Heart left ventricle (tissue), 16 donors: Measurements from ENCODE around the gene PLEKHG3. TPM values are rescaled to one million over a fixed set of nuclear protein-coding genes. Genes with fewer than 3 reads are reported as not detected.
A peak's percentile ranks its signal among the peaks of the same experiment; 100 is the strongest.

Experiments used
- ATAC-seq, 4 donors: fragments of 200-7000 bp; cut with Tn5 transposase; one replicate each; pipeline ENCODE4 v1.9.1; 2020 to 2022; ENCODE audit warnings: moderate library complexity in 4 of 4, mild to moderate bottlenecking in 3 of 4, moderate number of reproducible peaks in 1 of 4
- DNase-seq, 5 donors: peaks; one replicate each; pipeline ENCODE4 v3.0.0-alpha.2; 2020
- H3K27ac ChIP-seq, 12 donors: fragments of 200-600 bp; sonication (generic) in 4 of 12; one replicate each; pipeline versions ENCODE4 v1.5.0 to v1.8.0; 2016 to 2022; ENCODE audit warnings: mild to moderate bottlenecking in 2 of 12
- H3K27me3 ChIP-seq, 9 donors: fragments of 200-600 bp; sonication (generic) in 2 of 9; one replicate each; pipeline versions ENCODE4 v1.5.1 to v1.8.0; 2016 to 2022; ENCODE audit warnings: mild to moderate bottlenecking in 3 of 9
- H3K36me3 ChIP-seq, 9 donors: fragments of 200-600 bp; sonication (generic) in 2 of 9; one replicate each; pipeline versions ENCODE4 v1.5.0 to v1.8.0; 2018 to 2022; ENCODE audit warnings: mild to moderate bottlenecking in 2 of 9
- H3K4me1 ChIP-seq, 12 donors: fragments of 200-600 bp; sonication (generic) in 4 of 12; one replicate each; pipeline versions ENCODE4 v1.5.0 to v1.8.0; 2016 to 2022; ENCODE audit warnings: mild to moderate bottlenecking in 3 of 12
- H3K4me3 ChIP-seq, 12 donors: fragments of 200-600 bp; sonication (generic) in 4 of 12; one replicate each; pipeline versions ENCODE4 v1.5.0 to v1.8.0; 2017 to 2022; ENCODE audit warnings: mild to moderate bottlenecking in 9 of 12, moderate library complexity in 4 of 12
- H3K9me3 ChIP-seq, 12 donors: fragments of 200-600 bp; sonication (generic) in 4 of 12; one replicate each; pipeline versions ENCODE4 v1.5.0 to v1.8.0; 2016 to 2022; ENCODE audit warnings: mild to moderate bottlenecking in 1 of 12
- POLR2A ChIP-seq, 2 donors: fragments of 450-650 bp; IDR thresholded peaks; one replicate each; pipeline ENCODE4 v1.6.1; 2017; ENCODE audit warnings: antibody characterized with exemption in 2 of 2, mild to moderate bottlenecking in 2 of 2, moderate library complexity in 2 of 2
- WGBS, 4 donors: extraction: QIAGEN DNeasy Blood & Tissue Kit in 2 of 4; methylation state at CpG; one replicate each; pipeline versions ENCODE4 v1.1.5 to v1.1.7; 2013 to 2018; 5-methylcytosine and 5-hydroxymethylcytosine counted together
- intact Hi-C, 10 donors: fragments of 100-400 bp; cut with DNase I; formaldehyde crosslinking; loops; one replicate each; pipeline versions ENCODE4 v1.11.1 to v1.14.2; 2022
- polyA plus RNA-seq, 2 donors: library from polyadenylated mRNA; stranded (reverse); fragments of 200-250 nt; gene quantifications; one replicate each; pipeline ENCODE4 v1.2.3, GENCODE V29; 2013
- total RNA-seq, 9 donors: library from RNA; depleted of rRNA in 2 of 9; stranded (reverse); fragments of >200 nt in 2 of 9; fragmentation: NEBNext Ultra II Directional in 3 of 9; extraction: Animal tissue kit (Norgen Biotek cat#: 25700) in 3 of 9; gene quantifications; one replicate each; pipeline versions ENCODE4 v1.1.0 to v1.2.4, GENCODE V29; 2016 to 2023
- TF ChIP-seq, protein P1 (sequence below), 12 donors: fragments of 200-600 bp; sonication (generic) in 4 of 12; IDR thresholded peaks; one replicate each; pipeline versions ENCODE4 v1.5.0 to v1.8.0; 2018 to 2022; ENCODE audit warnings: antibody characterized with exemption in 12 of 12, mild to moderate bottlenecking in 5 of 12
- donor health status: ischemic (EF 13 %, LVEDD 7.1; RV severe dilation, severe dysfunction).
- donor health status: healthy with polysubstance abuse.
- donor health status: DM: no; HTN: yes; CAD: no.
- donor health status: DM: no; HTN: no; CAD: no.
- donor health status: ischemic (EF 25% LVEDD 6.9; RV normal size, moderate dysfunction).
- donor health status: ischemic (EF 25% LVEDD 5.7; RV mildly dilated, moderate dysfunction).
- donor health status: healthy.
- donor health status: DM: yes; HTN: yes; CAD: no.
- donor health status: ischemic (EF 35%, LVEDD 5.7; RV mildly dilated, moderate dysfunction).
- donor health status: nonischemic (EF 11% LVEDD 7.7; RV severe dilation, severe dysfunction).
- donor health status: DM: yes; HTN: yes; CAD: no.
- donor health status: PGD.
- donor health status: ischemic (EF 29% LVEDD 5.4; RV normal size, mild dysfunction).
- donor health status: nonischemic (EF 23%, LVEDD 6.1; RV moderate dilation, normal function).

PLEKHG3 gene
- total and polyA plus RNA-seq, 11 donors: 7.0 to 34.3 (median 17.8) TPM

DNA sequence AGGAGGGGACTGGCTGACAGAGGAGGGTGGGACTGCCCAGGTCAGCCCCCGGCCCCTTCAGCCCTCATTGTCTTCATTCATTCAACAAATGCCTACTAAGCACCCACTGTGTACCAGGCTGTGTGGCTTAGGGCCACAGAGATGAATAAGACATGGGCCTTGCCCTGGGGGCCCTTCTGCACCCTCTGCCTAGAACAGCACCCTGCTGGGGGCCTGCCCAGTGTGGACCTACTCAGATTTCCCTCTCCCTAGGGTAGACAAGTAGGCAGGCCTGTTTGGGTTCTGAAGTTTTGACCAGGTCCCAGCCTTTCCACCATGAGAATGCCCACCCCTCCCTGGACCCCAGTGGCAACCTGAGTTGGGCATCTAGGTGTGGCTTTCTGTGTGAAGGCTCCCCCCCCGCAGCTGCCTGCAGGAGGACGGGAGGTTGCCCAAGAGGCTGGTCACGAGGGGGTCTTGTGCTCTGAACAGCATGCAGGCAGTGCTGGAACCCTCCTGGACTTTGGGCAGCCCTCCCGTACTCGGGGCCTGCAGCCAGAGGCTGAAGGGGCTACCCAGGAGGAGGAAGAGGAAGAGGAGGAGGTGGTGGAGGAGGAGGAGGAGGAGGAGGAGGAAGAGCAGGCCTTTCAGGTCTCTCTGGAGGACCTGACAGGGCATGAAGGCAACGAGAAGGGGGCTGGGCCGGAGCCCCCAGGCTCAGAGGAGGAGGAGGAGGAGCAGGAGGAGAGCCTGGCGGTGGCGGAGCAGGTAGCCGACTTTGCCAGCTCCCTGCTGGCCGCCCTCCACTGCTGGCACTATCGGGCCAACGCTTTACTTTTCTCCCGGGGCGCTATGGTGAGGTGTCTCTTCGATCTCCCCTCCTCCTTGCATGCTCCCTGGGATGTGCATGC, 33.4 kb downstream of the PLEKHG3 start:
- Histone ChIP-seq H3K4me1 (peaks cover 0 to 3% (median 0%) of the 10 kb centered on the region in 12 donors), H3K27me3 (no peaks in the 10 kb centered on the region), H3K4me3 (no peak overlapping the region), H3K36me3 (peaks cover 0 to 89% (median 76%) of the 10 kb centered on the region in 9 donors), H3K9me3 (no peaks in the 10 kb centered on the region), H3K27ac (peak overlapping the region in 2 of 12 donors; percentile 7 to 13)
- intact Hi-C loops: no loop called here
- no peak for ATAC-seq
- TF ChIP-seq, protein P1, sequence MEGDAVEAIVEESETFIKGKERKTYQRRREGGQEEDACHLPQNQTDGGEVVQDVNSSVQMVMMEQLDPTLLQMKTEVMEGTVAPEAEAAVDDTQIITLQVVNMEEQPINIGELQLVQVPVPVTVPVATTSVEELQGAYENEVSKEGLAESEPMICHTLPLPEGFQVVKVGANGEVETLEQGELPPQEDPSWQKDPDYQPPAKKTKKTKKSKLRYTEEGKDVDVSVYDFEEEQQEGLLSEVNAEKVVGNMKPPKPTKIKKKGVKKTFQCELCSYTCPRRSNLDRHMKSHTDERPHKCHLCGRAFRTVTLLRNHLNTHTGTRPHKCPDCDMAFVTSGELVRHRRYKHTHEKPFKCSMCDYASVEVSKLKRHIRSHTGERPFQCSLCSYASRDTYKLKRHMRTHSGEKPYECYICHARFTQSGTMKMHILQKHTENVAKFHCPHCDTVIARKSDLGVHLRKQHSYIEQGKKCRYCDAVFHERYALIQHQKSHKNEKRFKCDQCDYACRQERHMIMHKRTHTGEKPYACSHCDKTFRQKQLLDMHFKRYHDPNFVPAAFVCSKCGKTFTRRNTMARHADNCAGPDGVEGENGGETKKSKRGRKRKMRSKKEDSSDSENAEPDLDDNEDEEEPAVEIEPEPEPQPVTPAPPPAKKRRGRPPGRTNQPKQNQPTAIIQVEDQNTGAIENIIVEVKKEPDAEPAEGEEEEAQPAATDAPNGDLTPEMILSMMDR (IDR thresholded peaks at IDR 0.05): no peak
- TF ChIP-seq POLR2A (IDR thresholded peaks at IDR 0.05): no peak
- DNase-seq: peak in 1 of 5 donors; percentile 20
- 89 to 94% (median 93%) methylated on average over 16 to 17 of the region's 17 CpGs for WGBS, 4 donors

DNA sequence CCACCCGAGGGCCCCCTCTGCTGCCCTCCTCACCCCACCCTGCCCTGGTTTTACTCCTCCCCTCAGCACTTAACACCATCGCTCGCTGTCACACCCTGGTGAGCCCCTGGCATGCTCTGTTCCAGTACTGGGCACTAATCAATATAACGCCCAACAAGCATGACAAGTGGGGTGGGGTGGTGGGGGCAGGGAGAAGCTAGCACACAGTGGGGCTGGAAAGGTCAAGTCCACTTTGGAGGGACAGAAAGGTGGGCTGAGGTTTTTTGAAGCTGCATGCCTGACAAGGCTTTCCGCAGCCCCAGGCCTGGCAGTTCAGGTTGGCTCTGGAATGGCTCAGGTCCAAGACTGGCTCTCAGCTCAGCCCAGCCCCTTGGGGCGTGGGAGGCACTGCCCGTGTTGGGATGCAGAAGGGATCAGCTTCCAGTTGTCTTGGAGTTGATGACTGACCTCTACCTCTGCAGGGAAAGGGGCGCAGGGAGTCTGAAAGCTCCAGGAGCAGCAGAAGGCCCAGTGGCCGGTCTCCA, 34.1 kb downstream of the PLEKHG3 start:
- ATAC-seq (no peak), DNase-seq (no peak)
- Histone ChIP-seq H3K4me3 (no peak overlapping the region), H3K4me1 (peaks cover 0 to 3% (median 0%) of the 10 kb centered on the region in 12 donors), H3K36me3 (peaks cover 0 to 89% (median 76%) of the 10 kb centered on the region in 9 donors), H3K27me3 (no peaks in the 10 kb centered on the region), H3K9me3 (no peaks in the 10 kb centered on the region), H3K27ac (no peak overlapping the region)
- TF ChIP-seq, protein P1 (IDR thresholded peaks at IDR 0.05): no peak
- TF ChIP-seq POLR2A (IDR thresholded peaks at IDR 0.05): no peak
- WGBS, 4 donors: 86 to 90% (median 88%) methylated on average over 8 to 9 of the region's 9 CpGs
- intact Hi-C loops: no loop called here

GRCh38 chr14:64741200-64741599, 37.0 kb downstream of the PLEKHG3 start:
- Histone ChIP-seq H3K9me3 (no peaks in the 10 kb centered on the region), H3K27ac (no peak overlapping the region), H3K4me1 (peaks cover 0 to 12% (median 10%) of the 10 kb centered on the region in 12 donors), H3K27me3 (no peaks in the 10 kb centered on the region), H3K36me3 (peaks cover 0 to 84% (median 76%) of the 10 kb centered on the region in 9 donors), H3K4me3 (no peak overlapping the region)
- 96 to 98% (median 97%) methylated on average over 12 to 15 of the region's 15 CpGs for WGBS, 4 donors
- DNase-seq (no peak), ATAC-seq (no peak)
- TF ChIP-seq POLR2A (IDR thresholded peaks at IDR 0.05): no peak
- TF ChIP-seq, protein P1 (IDR thresholded peaks at IDR 0.05): no peak
- intact Hi-C loops: no loop called here

GRCh38 chr14:64741961-64742360, 37.7 kb downstream of the PLEKHG3 start:
- Histone ChIP-seq H3K36me3 (peaks cover 0 to 79% (median 70%) of the 10 kb centered on the region in 9 donors), H3K27ac (no peak overlapping the region), H3K27me3 (no peaks in the 10 kb centered on the region), H3K4me3 (no peak overlapping the region), H3K4me1 (peaks cover 0 to 20% (median 18%) of the 10 kb centered on the region in 12 donors), H3K9me3 (no peaks in the 10 kb centered on the region)
- DNase-seq (no peak), ATAC-seq (no peak)
- 94 to 97% (median 95%) methylated on average over 14 to 15 of the region's 15 CpGs for WGBS, 4 donors
- no peak for TF ChIP-seq POLR2A (IDR thresholded peaks at IDR 0.05)
- TF ChIP-seq, protein P1 (IDR thresholded peaks at IDR 0.05): no peak
- intact Hi-C loops: no loop called here
